ENCODE measurements around the gene TOE1. TPM values are rescaled to one million over a fixed set of nuclear protein-coding genes. Genes with fewer than 3 reads are reported as not detected.

The TOE1 gene
- total RNA-seq, 1 donor from 2014 or later: 7.9 TPM

DNA sequence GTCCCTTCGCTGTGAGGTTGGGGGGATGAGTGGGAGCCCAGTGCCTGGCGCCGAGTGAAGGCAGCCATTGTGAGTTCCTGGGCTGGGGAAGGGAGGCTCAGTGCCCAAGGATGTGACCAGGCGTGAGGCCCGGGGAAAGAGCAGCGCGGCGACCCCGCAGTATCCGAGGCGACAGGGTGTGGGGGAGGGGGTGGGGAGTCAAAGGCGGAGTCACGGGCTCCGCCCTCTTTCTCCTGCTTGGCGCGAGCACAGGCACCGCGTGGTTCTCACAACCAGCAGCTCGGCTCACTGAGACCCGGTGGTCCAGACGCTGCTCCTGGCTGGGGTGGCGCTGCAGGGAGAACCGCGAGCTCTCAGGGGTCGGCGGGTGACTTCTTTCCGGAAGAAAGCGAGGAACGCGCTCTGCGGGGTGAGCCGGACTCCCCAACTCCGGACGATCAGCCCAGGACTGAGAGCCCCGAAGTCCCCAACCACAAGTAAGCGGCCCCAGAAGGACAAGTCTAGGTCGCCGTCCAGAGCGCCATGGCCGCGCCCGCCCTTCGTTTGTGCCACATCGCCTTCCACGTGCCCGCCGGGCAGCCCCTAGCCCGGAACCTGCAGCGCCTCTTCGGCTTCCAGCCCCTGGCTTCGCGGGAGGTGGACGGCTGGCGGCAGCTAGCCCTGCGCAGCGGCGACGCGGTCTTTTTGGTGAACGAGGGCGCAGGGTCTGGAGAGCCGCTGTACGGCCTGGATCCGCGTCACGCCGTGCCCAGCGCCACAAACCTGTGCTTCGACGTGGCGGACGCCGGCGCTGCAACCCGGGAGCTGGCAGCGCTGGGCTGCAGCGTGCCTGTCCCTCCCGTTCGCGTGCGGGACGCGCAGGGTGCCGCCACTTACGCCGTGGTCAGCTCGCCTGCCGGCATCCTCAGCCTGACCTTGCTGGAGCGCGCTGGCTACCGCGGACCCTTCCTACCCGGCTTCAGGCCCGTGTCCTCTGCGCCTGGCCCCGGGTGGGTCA is 13.0 kb upstream of the TOE1 start, which contains the start of gene HPDL:
Gene HPDL (plus strand): TSS at position 269 of the 997 bp plus-strand sequence. CDS start 254 bp downstream, at position 523.
- DNase-seq (ENCODE audit: low spot score): peak; percentile 42

DNA sequence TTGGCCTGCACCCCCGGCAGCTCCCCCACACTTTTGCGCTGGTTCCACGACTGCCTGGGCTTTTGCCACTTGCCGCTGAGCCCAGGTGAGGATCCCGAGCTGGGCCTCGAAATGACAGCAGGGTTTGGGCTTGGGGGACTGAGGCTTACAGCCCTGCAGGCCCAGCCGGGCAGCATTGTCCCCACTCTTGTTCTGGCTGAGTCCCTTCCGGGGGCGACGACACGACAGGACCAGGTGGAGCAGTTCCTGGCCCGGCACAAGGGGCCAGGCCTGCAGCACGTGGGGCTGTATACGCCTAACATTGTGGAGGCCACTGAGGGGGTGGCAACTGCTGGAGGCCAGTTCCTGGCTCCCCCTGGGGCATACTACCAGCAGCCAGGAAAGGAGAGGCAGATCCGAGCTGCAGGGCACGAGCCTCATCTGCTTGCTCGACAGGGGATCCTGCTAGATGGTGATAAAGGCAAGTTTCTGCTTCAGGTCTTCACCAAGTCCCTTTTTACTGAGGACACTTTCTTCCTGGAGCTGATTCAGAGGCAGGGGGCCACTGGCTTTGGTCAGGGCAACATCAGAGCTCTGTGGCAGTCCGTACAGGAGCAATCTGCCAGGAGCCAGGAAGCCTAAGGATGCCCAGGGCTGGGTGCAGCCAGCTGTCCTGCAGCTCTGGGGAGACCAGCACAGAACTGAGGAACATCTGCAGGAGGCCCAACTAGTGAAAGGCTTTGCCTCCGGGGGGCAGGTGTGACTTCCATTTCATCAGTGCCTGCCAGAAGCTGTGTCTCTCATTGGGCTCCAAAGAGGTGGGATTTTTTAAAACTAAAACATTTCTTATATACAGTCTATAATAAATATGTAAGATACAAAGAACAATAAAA is 12.1 kb upstream of the TOE1 start:
- DNase-seq (ENCODE audit: low spot score): no peak

DNA sequence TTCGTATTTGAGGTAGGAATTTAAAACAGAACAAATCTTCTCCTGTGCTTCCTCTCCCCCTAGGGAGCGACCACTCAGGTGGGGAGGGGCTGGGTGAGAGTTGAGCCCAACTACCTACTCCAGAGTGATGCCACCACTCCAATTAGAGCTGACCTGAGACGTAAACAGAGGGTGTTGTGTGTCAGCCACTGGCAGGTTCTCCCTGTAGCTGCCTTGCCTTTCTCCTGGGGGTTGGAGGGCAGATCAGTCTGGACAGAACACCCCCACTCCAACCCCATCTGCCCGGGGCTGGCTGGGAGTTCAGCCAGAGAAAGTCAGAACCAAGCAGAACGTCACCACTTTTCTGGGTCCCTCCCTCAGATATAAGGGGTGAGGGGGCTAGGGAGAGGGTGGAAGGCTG is 11.3 kb upstream of the TOE1 start:
- no peak for DNase-seq (ENCODE audit: low spot score)

DNA sequence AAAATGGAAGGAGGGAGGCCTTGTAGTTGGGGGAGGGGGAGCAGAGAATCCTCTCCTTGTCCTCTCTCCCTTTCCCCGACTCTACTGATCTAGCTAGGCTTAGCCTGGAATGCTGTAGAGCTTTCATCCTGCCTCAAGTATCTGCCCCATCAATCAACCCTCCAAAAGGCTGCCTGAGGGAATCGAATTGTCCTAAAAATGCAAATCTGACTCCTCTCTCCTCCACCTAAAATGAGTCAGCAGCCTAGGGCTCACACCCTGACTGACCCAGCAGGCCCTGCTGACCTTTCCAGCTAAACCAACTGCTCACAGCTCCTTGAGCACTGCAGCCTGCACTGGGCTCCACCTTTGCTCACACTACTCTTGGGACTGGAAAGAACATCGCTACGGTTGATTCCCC is 10.5 kb upstream of the TOE1 start:
- no peak for DNase-seq (ENCODE audit: low spot score)

DNA sequence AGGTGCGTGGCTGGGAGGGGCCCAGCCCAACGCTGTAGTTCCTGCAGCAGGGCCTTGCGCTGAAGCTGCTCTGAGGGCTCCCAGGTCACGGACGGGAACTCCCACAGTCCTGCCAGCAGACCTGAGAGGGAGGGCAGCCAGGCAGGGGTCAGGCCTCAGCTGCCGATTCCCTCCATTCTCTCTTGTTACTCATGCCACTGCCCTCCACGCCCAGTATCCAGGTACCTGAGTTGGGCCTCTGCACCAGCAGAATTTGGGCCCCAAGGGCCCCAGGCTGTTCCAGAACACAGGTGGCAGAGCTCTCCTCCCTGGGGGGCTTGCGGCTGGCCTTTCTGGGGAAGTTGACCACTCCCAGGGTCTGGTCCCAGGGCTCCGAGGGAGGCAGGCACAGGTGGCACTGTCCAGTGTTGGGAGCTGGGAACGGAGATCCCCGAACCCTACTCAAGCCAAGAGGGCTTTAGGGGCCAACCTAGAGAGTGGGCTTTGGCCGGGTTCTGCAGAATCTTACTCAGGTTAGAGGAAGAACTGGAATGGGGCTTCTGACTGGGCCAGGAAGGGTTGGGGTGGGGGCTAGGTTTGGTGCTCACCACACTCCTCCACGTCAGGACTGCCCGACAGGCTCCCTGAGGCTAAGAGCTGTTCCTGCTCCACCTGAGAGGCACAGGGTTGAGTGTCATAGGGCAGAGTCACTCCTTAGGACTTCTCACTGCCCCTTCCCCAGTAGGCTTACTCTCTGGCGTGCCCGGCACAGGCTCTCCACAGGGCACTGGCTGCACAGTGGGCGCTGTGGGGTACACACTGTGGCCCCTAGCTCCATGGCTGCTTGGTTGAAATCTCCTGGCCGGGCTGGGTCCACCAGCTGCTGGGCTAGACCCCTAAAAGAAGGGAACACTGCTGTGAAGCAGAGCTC is 8.3 kb upstream of the TOE1 start:
- no peak for DNase-seq (ENCODE audit: low spot score)

DNA sequence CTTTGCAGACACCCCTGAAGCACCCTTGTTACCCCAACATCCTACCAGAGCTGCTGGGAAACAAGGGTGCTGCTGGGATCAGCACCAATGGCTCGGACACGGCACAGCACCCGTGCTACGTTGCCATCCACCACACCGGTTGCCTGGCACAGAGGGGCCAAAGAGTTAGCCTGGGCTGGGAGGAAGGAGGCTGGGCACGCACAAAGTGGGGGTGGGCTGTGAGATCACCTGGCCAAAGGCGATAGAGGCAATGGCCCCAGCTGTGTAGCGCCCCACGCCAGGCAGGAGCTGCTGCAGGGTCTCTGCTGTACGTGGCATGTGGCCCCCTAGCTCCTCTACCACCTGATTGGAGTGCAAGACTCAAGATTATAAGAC is 7.6 kb upstream of the TOE1 start:
- no peak for DNase-seq (ENCODE audit: low spot score)

DNA sequence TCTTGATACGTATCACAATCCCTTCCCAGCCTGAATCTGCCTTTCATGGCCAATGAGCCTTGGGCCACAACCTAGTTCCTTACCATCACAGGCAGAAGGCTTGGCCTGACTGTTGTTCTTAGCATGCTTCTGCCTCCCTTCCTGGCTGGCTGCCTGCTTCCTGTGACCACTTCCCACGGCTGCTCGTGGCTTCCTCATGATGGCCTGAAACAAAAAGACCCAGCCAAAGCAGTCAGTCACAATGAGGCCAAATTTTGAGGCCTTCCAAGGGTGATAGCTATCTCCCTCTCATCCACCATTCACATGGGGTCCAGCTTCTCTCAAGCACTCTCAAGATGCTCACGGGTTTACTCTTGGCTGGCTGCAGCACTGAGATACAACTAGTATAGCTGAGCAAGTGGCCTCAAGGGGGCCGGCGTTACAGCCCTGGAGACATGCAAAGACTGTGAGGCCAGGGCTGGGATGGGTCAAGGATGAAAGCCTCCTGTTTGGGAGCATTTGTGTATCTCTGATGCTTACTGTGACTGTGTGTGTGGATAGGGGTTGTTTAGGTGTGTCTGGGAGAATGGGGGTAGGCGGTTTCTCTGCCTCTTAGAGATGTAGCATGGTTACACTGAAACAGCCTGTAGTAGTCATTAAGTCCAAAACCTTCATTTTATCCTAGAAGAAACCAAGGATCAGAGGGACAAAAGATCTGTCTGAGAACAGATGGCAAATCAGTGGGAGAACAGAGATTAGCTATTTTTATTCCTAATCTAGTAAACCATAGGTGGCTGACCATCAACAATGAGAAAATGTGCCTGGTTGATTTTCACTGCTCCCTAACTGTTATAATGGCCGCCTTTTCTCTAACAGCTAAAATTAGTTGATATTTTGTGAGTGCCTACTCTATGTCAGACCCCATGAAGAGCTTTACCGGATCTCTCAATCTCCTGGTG is 5.4 kb upstream of the TOE1 start:
- DNase-seq (ENCODE audit: low spot score): no peak

DNA sequence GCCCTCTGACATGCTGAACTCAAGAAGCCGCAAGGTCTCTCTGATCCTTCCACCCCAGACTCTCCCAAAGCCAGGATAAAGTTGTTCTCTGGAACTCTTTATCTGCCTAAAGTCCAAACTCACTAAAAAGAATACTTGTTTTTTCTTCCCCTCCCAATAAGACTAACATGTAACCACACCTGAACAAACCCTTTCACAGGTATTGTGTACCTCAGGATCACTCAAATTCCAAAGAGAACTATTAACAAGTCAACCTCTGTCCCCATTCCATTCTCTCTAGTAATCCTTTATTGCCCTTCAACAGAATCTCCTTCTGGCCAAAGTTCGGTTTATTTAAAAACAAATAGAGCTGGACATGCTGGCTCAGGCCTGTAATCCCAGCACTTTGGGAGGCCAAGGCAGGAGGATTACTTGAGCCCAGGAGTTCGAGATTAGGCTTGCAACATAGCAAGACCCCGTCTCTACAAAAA is 4.1 kb upstream of the TOE1 start:
- no peak for DNase-seq (ENCODE audit: low spot score)

DNA sequence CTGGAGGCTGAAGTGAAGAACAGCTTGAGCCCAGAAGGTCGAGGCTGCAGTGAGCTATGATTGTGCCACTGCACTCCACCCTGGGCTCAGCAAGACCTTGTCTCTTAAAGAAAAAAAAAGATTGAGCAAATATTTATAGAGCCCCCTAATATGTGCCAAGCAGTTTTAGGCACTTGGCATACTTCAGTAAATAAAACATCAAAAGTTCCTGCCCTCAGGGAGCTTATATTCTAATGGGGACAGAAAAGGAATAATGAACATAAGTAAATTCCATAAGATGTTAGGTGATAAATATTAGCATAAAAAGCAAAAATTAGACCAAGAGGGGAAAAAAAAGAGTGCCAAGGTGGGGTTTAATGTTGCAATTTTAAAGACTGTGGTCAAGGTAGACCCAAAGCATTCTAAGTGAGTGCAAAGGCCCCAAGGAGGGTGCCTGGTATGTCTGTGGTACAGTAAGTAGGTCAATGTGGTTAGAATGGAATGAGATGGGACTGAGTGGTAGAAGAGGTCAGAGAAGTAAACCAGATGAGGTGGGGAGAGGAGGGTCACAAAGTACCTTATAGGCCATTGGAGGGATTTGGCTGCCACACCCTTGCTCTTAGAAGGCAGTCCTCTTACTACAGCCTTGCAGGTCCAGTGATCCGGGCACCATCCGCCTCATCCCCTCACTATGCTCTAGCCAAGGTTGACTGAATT is 2.2 kb upstream of the TOE1 start:
- DNase-seq (ENCODE audit: low spot score): no peak

DNA sequence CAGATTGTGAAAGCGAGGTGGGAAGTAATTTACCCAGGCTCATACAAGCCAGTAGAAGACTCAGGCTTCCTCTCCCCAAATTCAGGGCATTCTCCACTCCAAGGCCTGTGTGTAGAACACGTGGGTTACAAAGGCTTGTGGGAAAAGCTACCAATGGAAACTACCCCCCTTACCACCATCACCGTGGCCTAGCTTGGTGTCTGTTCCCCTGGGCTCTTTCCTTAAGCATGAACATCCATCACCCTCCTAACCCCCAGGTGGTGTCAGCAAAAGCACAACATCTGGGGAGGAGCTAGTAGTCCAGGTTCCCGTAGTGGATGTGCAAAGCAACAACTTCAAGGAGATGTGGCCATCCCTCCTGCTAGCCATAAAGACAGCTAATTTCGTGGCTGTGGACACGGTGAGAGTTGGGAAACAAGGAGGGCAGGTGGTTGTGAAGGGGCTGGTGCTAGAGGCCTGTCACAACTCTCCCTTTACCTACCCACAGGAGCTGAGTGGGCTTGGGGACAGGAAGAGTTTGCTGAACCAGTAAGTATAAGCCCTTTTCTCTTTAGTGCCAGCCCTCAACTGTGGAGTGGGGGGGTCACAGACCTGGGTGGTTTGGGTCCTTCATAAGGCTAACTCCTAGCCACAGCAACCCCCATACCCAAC is 971 bp downstream of the TOE1 start:
- DNase-seq (ENCODE audit: low spot score): no peak

DNA sequence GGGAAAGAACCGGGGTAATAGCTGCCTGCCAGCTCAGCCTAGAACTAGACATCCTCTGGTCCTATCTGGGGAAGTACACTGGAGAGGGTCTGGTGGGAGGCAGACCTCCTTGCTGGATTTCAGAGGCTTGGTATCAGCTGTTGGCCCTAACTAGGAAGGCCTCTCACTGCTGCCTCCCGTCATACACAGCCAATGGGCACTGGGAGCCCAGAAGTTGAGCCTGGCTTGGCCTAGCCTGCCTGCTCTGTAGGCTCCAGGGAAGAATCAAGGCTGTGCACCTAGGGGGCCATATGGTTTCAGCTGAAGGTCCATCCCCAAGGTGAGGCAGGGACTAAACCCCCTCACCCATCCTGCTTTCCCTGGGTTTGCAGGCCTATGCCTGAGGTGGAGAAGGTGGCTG is 4.5 kb downstream of the TOE1 start:
- no peak for DNase-seq (ENCODE audit: low spot score)

DNA sequence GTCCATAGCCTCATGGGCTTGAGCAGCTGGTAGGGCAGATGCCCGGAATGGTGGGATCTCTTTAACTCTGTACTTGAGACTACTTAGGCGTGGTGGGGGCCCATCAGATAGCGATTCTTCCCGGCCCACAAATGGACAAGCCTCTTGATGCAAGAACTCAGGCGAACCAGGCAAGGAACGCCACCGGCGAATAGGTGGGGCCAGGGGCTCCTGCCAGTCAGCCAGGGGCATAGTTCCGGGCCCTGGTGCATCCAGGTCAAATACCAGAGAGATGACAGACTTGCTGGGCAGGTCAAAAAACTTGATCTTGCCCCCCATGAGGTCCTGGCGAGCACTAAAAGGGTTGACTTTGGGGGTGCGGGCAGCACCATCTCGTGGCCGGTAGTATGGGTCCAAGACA is 5.0 kb downstream of the TOE1 start:
- DNase-seq (ENCODE audit: low spot score): no peak

DNA sequence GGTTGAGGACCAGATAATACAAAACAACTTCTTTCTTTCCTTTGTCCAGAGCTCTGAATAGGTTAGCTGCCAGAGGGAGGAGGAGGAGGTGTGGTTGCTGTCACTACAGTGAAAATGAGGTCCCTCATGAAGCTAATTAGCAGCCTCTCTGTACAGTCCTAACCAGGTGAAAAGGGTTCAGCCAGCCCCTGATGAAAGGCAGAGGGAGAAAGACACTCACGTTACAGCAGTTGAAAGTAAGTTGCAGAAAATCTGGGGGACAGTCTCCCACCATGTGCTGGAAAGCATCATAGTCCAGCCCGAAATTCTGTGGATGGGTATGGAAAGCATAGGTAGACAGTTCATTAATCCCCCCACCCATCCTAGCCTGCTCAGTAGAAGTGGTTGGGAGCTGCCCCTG is 6.5 kb downstream of the TOE1 start:
- no peak for DNase-seq (ENCODE audit: low spot score)

DNA sequence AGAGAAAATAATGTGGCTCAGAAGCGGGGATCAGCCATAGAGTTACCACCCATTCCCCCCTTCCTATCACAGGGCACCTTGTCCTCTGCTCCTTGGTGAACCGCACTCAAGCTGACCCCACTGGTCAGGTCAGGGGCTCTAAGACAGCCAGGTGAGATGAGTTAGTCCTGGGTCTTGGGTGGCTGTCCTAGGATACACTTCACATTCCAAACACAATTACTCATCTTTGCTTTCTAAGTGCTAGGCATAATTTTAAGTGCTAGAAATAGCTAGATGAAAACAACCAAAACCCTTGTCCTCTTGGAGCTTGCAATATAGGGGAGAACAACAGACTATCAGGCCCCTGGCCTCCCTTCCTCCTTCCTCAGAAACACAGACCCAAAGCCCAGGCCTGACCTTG is 8.1 kb downstream of the TOE1 start:
- no peak for DNase-seq (ENCODE audit: low spot score)

DNA sequence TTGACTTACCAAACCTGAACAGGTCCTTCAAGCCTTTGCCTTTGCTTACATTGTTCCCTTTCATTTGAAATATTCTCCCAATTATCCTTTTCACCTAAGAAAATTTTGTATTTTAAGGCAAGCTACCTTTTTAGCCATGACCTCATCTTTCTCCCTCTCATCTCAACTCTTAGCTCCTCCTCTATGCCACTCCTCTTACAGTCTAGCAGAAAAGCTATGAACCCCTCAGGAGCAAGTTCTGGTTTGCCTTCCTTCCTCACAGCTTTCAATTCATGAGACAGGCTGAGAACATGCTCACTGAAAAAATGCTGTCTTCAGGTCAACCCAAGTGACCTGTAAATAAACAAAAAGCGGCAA is 8.6 kb downstream of the TOE1 start:
- DNase-seq (ENCODE audit: low spot score): no peak

DNA sequence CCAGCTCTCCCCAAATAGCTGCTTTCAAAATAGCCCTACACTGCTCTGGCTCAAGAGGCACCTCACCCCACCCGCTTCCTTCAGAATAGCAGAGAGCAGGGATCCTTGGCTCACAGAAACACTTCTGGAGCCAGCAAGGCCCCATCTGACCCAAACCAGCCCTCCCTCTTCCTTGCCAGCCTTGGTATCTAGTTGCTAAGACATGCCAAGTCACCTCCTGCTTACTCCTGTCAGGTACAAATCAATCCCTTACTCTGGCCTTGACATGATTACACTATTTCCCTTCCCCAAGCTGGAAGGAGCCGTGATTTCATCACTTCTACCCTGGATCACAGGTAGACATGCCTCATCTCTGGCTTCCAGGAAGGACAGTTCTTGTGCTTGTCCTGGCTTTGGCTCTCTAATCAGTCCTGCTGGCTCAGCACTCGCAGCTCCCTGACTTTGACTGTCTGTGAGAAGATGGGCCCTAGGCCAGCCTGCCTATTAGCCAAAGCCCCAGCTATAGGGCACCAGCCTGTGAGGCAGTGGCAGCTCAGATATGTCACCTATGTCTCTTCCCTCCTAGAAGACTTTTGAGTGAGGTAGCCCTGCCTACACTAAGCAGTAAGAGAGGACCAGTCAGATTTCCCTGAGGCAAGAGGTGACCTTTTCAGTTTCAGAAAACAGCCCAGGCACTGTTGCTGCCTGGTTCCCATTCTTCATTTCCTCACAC is 9.2 kb downstream of the TOE1 start:
- DNase-seq (ENCODE audit: low spot score): peak; percentile 51

DNA sequence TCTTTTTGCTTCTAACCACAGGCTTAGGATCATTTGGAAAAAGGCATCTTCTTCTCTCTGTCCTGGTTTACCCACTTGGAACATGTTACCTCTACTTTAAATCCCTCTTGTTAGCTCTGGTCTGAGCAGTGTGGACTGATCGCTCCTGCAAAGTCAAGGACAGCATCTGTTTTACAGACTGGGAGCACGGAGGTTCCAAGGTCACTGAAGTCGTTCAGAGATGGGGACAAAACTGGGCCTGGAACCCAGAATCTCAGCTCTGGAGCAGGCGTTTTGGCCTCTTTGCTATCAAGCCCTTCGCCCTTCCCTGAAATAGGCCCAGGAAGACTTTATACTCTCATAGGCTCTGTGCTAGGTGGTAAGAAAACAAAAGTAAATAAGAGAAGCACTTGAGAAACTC is 11.5 kb downstream of the TOE1 start:
- DNase-seq (ENCODE audit: low spot score): no peak

DNA sequence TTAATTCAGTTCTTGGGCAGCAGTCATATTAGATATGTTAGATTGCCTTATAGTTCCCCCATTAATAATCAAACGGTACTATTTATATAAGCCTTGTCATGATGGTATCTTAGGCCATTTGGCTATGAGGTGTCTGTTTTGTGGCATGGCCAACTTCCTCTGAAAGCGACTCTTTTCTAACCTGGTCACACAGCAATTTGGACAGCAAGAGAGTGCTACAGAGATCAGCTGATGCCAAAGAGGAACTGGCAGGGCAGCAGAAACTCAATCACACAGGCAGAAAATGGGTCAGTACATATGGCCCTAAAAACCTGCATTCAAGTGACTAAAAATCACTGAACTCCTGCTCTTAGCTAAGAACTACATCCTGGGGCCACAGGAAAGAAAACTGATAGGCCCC is 13.7 kb downstream of the TOE1 start:
- DNase-seq (ENCODE audit: low spot score): no peak

DNA sequence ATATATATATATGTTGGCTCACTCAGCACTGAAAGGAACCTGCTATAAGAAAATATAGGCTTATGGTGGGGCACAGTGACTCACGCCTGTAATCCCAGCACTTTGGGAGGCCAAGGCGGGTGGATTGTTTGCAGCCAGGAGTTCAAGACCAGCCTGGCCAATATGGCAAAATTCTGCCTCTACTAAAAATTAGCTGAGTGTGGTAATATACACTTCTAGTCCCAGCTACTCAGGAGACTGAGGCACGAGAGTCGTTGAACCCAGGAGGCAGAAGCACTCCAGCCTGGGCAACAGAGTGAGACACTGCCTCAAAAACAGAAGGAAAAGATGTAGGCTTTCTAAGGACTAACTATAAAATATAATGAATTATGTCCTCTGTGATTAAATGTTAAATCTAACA is 14.9 kb downstream of the TOE1 start:
- no peak for DNase-seq (ENCODE audit: low spot score)
